WTC11 (cell line): ENCODE results near the gene FGFR3. TPM values are rescaled to one million over a fixed set of nuclear protein-coding genes. Genes with fewer than 3 reads are reported as not detected.
"Not testable (repeated sequence)": the region's sequence is repeated elsewhere in the genome, so short reads cannot be mapped to it uniquely, and the experiment has no call there.

Experiments
- ATAC-seq: fragments of 200-7000 bp; cut with Tn5 transposase; 2 replicates; pipeline ENCODE4 v1.10.0; 2021; ENCODE audit warnings: mild to moderate bottlenecking, moderate library complexity
- CTCF ChIA-PET: fragments of 300-600 bp; sonication (Branson Sonifier 250); formaldehyde crosslinking; loops from one replicate; lab custom pipeline; 2021; ENCODE audit warnings: antibody characterized with exemption; lab: Charles Lee
- POLR2A ChIA-PET: fragments of 350-600 bp; sonication (Branson Sonifier 250); formaldehyde crosslinking; loops from one replicate; lab custom pipeline; 2021; ENCODE audit warnings: antibody characterized with exemption; lab: Charles Lee
- DNase-seq: peaks from one replicate; pipeline ENCODE4 v3.0.0; 2021; ENCODE audit warnings: low spot score
- H3K27ac Mint-ChIP-seq: 2 replicates; pipeline ENCODE4 v1.8.0; 2021; ENCODE audit warnings: mixed read lengths
- H3K27me3 Mint-ChIP-seq: 2 replicates; pipeline ENCODE4 v1.8.0; 2021; ENCODE audit warnings: low read depth, mild to moderate bottlenecking, moderate library complexity, mixed read lengths
- H3K36me3 Mint-ChIP-seq: 2 replicates; pipeline ENCODE4 v1.8.0; 2021; ENCODE audit warnings: mixed read lengths
- H3K4me1 Mint-ChIP-seq: 2 replicates; pipeline ENCODE4 v1.8.0; 2022; ENCODE audit warnings: mixed read lengths
- H3K4me3 Mint-ChIP-seq: 2 replicates; pipeline ENCODE4 v1.8.0; 2021; ENCODE audit warnings: mild to moderate bottlenecking, moderate library complexity, mixed read lengths
- H3K9me3 Mint-ChIP-seq: 2 replicates; pipeline ENCODE4 v1.8.0; 2021; ENCODE audit warnings: mixed read lengths
- ATF2 ChIP-seq: sonication (generic); formaldehyde crosslinking; IDR thresholded peaks from 2 replicates; pipeline ENCODE4 v1.8.1; 2022; ENCODE audit warnings: low read depth, missing genetic modification reagents, borderline replicate concordance
- ATF6 ChIP-seq: sonication (generic); formaldehyde crosslinking; IDR thresholded peaks from 2 replicates; pipeline ENCODE4 v1.8.1; 2023; ENCODE audit warnings: mild to moderate bottlenecking, missing genetic modification reagents
- EMX1 ChIP-seq: fragments of 250-450 bp; sonication (Bioruptor Pico); IDR thresholded peaks from 2 replicates; pipeline ENCODE4 v1.8.0; 2021; ENCODE audit warnings: mild to moderate bottlenecking
- ESRRA ChIP-seq: sonication (generic); formaldehyde crosslinking; IDR thresholded peaks from 2 replicates; pipeline ENCODE4 v1.8.1; 2022; ENCODE audit warnings: mild to moderate bottlenecking, missing genetic modification reagents, borderline replicate concordance
- FOXK1 ChIP-seq: sonication (generic); formaldehyde crosslinking; IDR thresholded peaks from 2 replicates; pipeline ENCODE4 v1.8.0; 2022; ENCODE audit warnings: mild to moderate bottlenecking, moderate library complexity, missing genetic modification reagents
- GABPB1 ChIP-seq: sonication (generic); formaldehyde crosslinking; IDR thresholded peaks from 2 replicates; pipeline ENCODE4 v1.8.1; 2023; ENCODE audit warnings: mild to moderate bottlenecking, missing genetic modification reagents
- GRHL2 ChIP-seq: fragments of 250-450 bp; sonication (Bioruptor Pico); IDR thresholded peaks from 2 replicates; pipeline ENCODE4 v1.8.0; 2022; ENCODE audit warnings: mild to moderate bottlenecking, moderate library complexity; ENCODE audit not compliant: insufficient replicate concordance, severe bottlenecking
- IRF2 ChIP-seq: sonication (generic); formaldehyde crosslinking; IDR thresholded peaks from 2 replicates; pipeline ENCODE4 v1.8.0; 2022; ENCODE audit warnings: low read depth, missing genetic modification reagents, borderline replicate concordance
- PRDM15 ChIP-seq: sonication (generic); formaldehyde crosslinking; IDR thresholded peaks from 2 replicates; pipeline ENCODE4 v1.8.0; 2022; ENCODE audit warnings: missing genetic modification reagents
- SP1 ChIP-seq: sonication (generic); formaldehyde crosslinking; conservative IDR thresholded peaks from 2 replicates; pipeline ENCODE4 v1.8.1; 2022; ENCODE audit warnings: missing genetic modification reagents
- TCF7 ChIP-seq: sonication (generic); formaldehyde crosslinking; IDR thresholded peaks from 2 replicates; pipeline ENCODE4 v1.8.0; 2022; ENCODE audit warnings: mild to moderate bottlenecking, low read depth, missing genetic modification reagents, moderate library complexity
- USF1 ChIP-seq: sonication (generic); formaldehyde crosslinking; IDR thresholded peaks from 2 replicates; pipeline ENCODE4 v1.8.0; 2022; ENCODE audit warnings: mild to moderate bottlenecking, missing genetic modification reagents
- ZBTB43 ChIP-seq: sonication (generic); formaldehyde crosslinking; IDR thresholded peaks from 2 replicates; pipeline ENCODE4 v1.8.1; 2023; ENCODE audit warnings: mild to moderate bottlenecking, missing genetic modification reagents
- ZMAT4 ChIP-seq: fragments of 250-450 bp; sonication (Bioruptor Pico); IDR thresholded peaks from 2 replicates; pipeline ENCODE4 v1.9.0; 2021; ENCODE audit warnings: mild to moderate bottlenecking
- ZNF121 ChIP-seq: sonication (generic); formaldehyde crosslinking; IDR thresholded peaks from 2 replicates; pipeline ENCODE4 v1.8.0; 2023; ENCODE audit warnings: missing genetic modification reagents
- ZNF138 ChIP-seq: sonication (generic); formaldehyde crosslinking; conservative IDR thresholded peaks from 2 replicates; pipeline ENCODE4 v1.8.1; 2022; ENCODE audit warnings: mild to moderate bottlenecking, moderate library complexity, missing genetic modification reagents
- ZNF219 ChIP-seq: sonication (generic); formaldehyde crosslinking; IDR thresholded peaks from 2 replicates; pipeline ENCODE4 v1.8.0; 2023; ENCODE audit warnings: missing genetic modification reagents, mild to moderate bottlenecking, borderline replicate concordance
- ZNF232 ChIP-seq: sonication (generic); formaldehyde crosslinking; IDR thresholded peaks from 2 replicates; pipeline ENCODE4 v1.8.0; 2022; ENCODE audit warnings: mild to moderate bottlenecking, missing genetic modification reagents
- ZNF671 ChIP-seq: fragments of 250-450 bp; sonication (Bioruptor Pico); IDR thresholded peaks from 2 replicates; pipeline ENCODE4 v1.8.0; 2021; ENCODE audit warnings: mild to moderate bottlenecking
- total RNA-seq: library from RNA; stranded (reverse); gene quantifications from 3 replicates; pipeline ENCODE4 v1.2.3, GENCODE V29; 2021

The FGFR3 gene
- total RNA-seq, 1 experiment from 2014 or later = 19.9 TPM

GRCh38 chr4:1842993-1843448 is 49.9 kb downstream of the FGFR3 start:
- POLR2A ChIA-PET = no interaction called here
- CTCF ChIA-PET = interaction anchor here (1.6 to 2.8 kb wide), 2 partner anchors 27 to 94 kb away, joined by 3 to 14 read pairs; no protein-coding TSS in a partner anchor
- no peaks in the 10 kb centered on the region for H3K9me3 Mint-ChIP-seq
- no peak for ATAC-seq
- no peak overlapping the region for H3K27ac Mint-ChIP-seq
- H3K27me3 Mint-ChIP-seq = no peaks in the 10 kb centered on the region
- DNase-seq = no peak
- TF ChIP-seq ATF2 (CRISPR knock-in tag) = no peak
- no peak for TF ChIP-seq ESRRA (CRISPR knock-in tag)
- TF ChIP-seq ZNF138 (CRISPR knock-in tag) = no peak
- TF ChIP-seq FOXK1 (CRISPR knock-in tag) = no peak
- no peak for TF ChIP-seq IRF2 (CRISPR knock-in tag)
- no peak for TF ChIP-seq ZMAT4 (CRISPR knock-in tag)
- no peak for TF ChIP-seq EMX1 (CRISPR knock-in tag)
- TF ChIP-seq ZBTB43 (CRISPR knock-in tag) = no peak
- no peak for TF ChIP-seq SP1 (CRISPR knock-in tag)
- TF ChIP-seq TCF7 (CRISPR knock-in tag) = no peak
- H3K4me3 Mint-ChIP-seq = no peak overlapping the region
- H3K36me3 Mint-ChIP-seq = peaks cover 35% of the 10 kb centered on the region
- H3K4me1 Mint-ChIP-seq = no peaks in the 10 kb centered on the region

GRCh38 chr4:1843852-1844251 is 50.8 kb downstream of the FGFR3 start:
- ATAC-seq (no peak), DNase-seq (no peak)
- CTCF ChIA-PET = interaction anchor here (2.8 kb wide), 1 partner anchor 95 kb away, joined by 14 read pairs; no protein-coding TSS in a partner anchor
- Mint-ChIP-seq H3K4me3 (no peak overlapping the region), H3K4me1 (no peaks in the 10 kb centered on the region), H3K27ac (peak overlapping the region; percentile 37), H3K9me3 (no peaks in the 10 kb centered on the region), H3K27me3 (no peaks in the 10 kb centered on the region), H3K36me3 (peaks cover 38% of the 10 kb centered on the region)
- POLR2A ChIA-PET = no interaction called here
- TF ChIP-seq GABPB1 = no peak
- no peak for TF ChIP-seq ZNF232 (CRISPR knock-in tag)
- no peak for TF ChIP-seq ATF6 (CRISPR knock-in tag)

GRCh38 chr4:1844618-1845017 is 51.5 kb downstream of the FGFR3 start:
- ATAC-seq, CTCF ChIA-PET, DNase-seq, H3K4me1 Mint-ChIP-seq, H3K27ac Mint-ChIP-seq, H3K27me3 Mint-ChIP-seq, H3K4me3 Mint-ChIP-seq, H3K9me3 Mint-ChIP-seq, POLR2A ChIA-PET: not testable (repeated sequence)
- TF ChIP-seq ZNF121 (CRISPR knock-in tag) = peak; percentile 78
- H3K36me3 Mint-ChIP-seq = peaks cover 30% of the 10 kb centered on the region

GRCh38 chr4:1846580-1846979 is 53.5 kb downstream of the FGFR3 start:
- ATAC-seq = no peak
- Mint-ChIP-seq H3K27ac (0 out of 2 replicates have a peak overlapping the region, but pooled peaks have one; percentile 5), H3K4me1 (no peaks in the 10 kb centered on the region), H3K27me3 (no peaks in the 10 kb centered on the region), H3K4me3 (no peak overlapping the region), H3K36me3 (peaks cover 20% of the 10 kb centered on the region), H3K9me3 (no peaks in the 10 kb centered on the region)
- ChIA-PET POLR2A (no interaction called here), CTCF (no interaction called here)
- no peak for DNase-seq
- TF ChIP-seq ZNF671 (CRISPR knock-in tag) (no peak), ZNF219 (no peak), PRDM15 (no peak), SP1 (CRISPR knock-in tag) (no peak), GRHL2 (CRISPR knock-in tag) (no peak), USF1 (CRISPR knock-in tag) (no peak)
